ENCODE results near the gene CSTF3.

The CSTF3 gene

DNA sequence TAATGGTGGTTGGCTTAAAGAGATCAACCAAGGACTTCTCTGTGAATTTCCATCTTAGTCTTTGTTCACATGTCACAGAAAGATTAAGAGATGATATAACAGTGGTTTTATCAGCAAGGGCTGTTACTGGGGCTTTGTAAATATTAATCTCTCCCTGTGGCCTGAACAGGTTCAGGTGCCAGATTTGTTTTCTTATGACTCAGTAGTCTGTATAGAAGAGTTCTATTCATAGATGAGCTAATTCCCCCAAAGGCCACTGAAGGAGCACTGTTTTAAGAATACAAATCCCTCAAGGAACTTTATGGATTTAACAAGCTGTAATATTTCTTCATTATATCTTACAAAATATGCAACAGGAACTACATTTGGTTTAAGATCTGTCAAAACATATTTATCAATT is 71.5 kb downstream of the CSTF3 start:
- TF ChIP-seq, protein P1, sequence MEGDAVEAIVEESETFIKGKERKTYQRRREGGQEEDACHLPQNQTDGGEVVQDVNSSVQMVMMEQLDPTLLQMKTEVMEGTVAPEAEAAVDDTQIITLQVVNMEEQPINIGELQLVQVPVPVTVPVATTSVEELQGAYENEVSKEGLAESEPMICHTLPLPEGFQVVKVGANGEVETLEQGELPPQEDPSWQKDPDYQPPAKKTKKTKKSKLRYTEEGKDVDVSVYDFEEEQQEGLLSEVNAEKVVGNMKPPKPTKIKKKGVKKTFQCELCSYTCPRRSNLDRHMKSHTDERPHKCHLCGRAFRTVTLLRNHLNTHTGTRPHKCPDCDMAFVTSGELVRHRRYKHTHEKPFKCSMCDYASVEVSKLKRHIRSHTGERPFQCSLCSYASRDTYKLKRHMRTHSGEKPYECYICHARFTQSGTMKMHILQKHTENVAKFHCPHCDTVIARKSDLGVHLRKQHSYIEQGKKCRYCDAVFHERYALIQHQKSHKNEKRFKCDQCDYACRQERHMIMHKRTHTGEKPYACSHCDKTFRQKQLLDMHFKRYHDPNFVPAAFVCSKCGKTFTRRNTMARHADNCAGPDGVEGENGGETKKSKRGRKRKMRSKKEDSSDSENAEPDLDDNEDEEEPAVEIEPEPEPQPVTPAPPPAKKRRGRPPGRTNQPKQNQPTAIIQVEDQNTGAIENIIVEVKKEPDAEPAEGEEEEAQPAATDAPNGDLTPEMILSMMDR (IDR thresholded peaks at IDR 0.05; ENCODE audit: low read depth, low read length, missing control alignments), result no peak
- DNase-seq (ENCODE audit: extremely low read depth, low read depth), result no peak
- no peak overlapping the region for H3K4me3 ChIP-seq (replicated peaks; ENCODE audit: low read depth, low read length)

DNA sequence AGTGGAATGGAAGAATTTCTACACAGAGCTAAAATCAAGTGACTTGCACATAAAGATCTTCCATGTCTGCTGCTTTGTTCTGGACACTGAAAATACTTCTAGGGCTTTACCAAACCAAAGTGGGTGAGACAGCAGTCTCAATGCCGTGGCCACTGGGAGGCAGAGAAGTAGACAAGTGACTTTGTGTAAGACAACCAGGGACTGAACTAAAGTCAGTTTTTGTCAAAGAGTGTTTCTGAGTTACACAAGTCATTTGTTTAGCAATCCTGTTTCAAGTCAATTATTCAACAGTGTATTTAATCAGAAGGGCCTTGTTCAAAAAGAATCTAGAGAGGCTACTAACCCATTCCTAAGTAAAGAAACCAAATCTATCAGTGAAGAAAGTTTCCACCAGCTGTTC is 75.3 kb downstream of the CSTF3 start:
- TF ChIP-seq, protein P1 (IDR thresholded peaks at IDR 0.05; ENCODE audit: low read depth, low read length, missing control alignments), result no peak
- H3K4me3 ChIP-seq (replicated peaks; ENCODE audit: low read depth, low read length), result no peak overlapping the region
- DNase-seq (ENCODE audit: extremely low read depth, low read depth), result no peak

DNA sequence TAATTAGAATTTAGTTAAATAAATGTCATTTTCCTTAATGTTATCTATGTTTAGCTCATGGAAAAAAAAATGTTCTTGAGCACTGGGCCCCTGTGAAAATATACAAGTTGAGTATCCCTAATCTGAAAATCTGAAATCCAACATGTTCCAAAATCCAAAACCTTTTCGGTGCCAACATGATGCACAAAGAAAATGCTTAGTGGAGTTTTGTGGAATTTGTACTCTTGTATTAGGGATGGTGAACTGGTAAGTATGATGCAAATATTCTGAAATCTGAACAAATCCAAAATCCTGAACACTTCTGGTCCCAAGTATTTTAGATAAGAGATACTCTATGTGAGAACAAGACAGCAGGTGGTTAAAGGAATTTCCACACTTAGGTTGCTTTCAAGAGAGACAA is 77.4 kb downstream of the CSTF3 start:
- H3K4me3 ChIP-seq (replicated peaks; ENCODE audit: low read depth, low read length), result no peak overlapping the region
- no peak for DNase-seq (ENCODE audit: extremely low read depth, low read depth)
- TF ChIP-seq, protein P1 (IDR thresholded peaks at IDR 0.05; ENCODE audit: low read depth, low read length, missing control alignments), result no peak

DNA sequence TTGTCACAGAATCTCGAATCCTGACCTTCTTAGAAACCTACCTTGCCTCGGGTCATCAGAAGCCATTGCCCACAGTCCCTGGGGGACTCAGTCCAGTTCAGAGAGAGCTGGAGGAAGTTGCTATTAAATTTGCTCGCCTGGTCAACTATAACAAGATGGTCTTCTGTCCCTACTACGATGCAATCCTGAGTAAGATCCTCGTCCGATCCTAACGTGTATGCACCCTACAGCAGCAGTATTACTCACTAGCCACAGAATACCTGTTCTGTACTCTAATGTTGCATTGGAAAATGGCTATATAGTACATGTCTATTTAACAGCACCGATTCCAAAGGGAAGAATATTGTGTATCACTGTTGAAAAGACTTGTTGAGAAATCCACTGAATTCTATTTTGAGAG is 88.8 kb downstream of the CSTF3 start:
- H3K4me3 ChIP-seq (replicated peaks; ENCODE audit: low read depth, low read length), result no peak overlapping the region
- TF ChIP-seq, protein P1 (IDR thresholded peaks at IDR 0.05; ENCODE audit: low read depth, low read length, missing control alignments), result no peak
- no peak for DNase-seq (ENCODE audit: extremely low read depth, low read depth)

DNA sequence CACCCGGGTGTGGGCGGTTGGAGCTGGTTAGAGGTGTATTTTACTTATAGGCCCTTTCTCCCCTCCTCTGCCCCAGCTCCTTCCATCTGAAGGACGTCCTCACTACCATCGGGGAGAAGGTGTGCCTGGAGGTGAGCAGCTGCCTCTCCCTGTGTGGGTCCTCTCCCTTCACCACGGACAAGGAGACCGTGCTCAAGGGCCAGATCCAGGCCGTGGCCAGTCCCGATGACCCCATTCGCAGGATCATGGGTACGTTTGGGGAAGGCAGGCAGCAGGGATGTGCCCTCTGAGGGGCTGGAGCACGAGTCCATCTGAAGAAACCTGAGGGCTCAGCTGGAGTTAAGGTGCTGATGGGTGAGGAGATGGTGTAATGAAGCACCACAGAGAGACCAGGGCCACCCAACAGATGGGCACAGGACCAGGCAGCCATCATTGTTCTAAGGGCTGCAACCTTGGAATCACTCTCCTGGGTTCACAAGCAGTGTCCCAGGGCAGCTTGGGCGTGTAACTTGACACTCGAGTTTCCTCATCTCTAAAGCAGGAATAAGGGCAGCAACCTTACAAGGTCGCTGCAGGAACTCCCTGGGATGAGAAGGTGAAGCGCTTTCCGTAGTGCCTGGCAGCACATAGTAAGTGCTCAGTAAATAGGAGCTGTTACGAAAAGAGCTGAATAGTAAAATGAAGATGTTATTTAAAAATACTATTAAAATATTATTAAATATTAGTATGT is 92.5 kb downstream of the CSTF3 start:
- no peak for DNase-seq (ENCODE audit: extremely low read depth, low read depth)
- no peak overlapping the region for H3K4me3 ChIP-seq (replicated peaks; ENCODE audit: low read depth, low read length)
- TF ChIP-seq, protein P1 (IDR thresholded peaks at IDR 0.05; ENCODE audit: low read depth, low read length, missing control alignments), result no peak

DNA sequence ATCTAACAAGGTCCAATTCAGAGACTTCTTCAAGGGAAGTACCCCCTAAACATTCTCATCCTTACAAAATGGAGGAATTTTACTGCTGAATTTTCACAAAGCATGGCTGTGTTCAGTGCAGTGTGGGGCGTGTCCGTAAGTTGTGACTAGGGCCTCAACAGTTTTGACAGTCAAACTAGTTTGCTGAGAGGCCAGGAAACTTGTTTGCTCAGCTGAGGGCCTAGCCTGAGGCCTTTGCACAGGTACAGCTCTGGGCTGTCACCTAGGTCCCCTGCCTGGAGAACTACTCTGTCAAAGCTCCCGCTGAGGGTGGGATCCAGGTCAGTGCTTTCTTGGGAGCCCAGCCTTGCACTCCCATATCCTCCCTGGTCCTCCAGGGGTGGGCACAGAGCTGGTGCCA is 94.0 kb downstream of the CSTF3 start:
- no peak for DNase-seq (ENCODE audit: extremely low read depth, low read depth)
- no peak overlapping the region for H3K4me3 ChIP-seq (replicated peaks; ENCODE audit: low read depth, low read length)
- TF ChIP-seq, protein P1 (IDR thresholded peaks at IDR 0.05; ENCODE audit: low read depth, low read length, missing control alignments), result no peak

All from HFF-Myc (cell line).